ENCODE data around the gene REEP5.

DNA sequence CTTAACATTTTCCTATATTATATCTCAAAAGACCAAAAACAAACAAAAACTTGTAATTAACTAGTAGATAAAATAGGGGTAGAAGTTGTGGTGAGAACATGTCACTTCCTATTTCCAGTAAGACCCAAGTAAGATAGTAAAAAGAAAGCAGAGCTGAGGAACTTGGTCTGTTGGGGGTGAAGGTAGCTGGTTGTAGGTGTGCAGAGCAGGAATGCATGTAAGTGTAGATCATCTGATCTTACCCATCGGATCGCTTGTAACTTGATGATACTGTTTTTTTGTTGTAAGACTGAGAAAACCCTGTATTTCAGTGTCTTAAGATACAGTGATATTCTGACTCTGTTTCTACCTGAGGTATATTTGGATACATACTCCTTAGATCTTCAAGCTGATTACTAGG is 55.3 kb downstream of the REEP5 start:
- TF ChIP-seq, protein P1, sequence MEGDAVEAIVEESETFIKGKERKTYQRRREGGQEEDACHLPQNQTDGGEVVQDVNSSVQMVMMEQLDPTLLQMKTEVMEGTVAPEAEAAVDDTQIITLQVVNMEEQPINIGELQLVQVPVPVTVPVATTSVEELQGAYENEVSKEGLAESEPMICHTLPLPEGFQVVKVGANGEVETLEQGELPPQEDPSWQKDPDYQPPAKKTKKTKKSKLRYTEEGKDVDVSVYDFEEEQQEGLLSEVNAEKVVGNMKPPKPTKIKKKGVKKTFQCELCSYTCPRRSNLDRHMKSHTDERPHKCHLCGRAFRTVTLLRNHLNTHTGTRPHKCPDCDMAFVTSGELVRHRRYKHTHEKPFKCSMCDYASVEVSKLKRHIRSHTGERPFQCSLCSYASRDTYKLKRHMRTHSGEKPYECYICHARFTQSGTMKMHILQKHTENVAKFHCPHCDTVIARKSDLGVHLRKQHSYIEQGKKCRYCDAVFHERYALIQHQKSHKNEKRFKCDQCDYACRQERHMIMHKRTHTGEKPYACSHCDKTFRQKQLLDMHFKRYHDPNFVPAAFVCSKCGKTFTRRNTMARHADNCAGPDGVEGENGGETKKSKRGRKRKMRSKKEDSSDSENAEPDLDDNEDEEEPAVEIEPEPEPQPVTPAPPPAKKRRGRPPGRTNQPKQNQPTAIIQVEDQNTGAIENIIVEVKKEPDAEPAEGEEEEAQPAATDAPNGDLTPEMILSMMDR (conservative IDR thresholded peaks at IDR 0.05; ENCODE audit: low read depth, low read length), result no peak
- no peak for TF ChIP-seq EZH2 (IDR thresholded peaks at IDR 0.05; ENCODE audit: borderline replicate concordance, low read depth, low read length, poor library complexity, severe bottlenecking)
